HG02981 (cell line): ENCODE data around the gene TGM2.
"Not testable (repeated sequence)": the region's sequence is repeated elsewhere in the genome, so short reads cannot be mapped to it uniquely, and the experiment has no call there.

Experiments used
- ATAC-seq: cut with Tn5 transposase; IDR thresholded peaks from one replicate; pipeline ENCODE4 v1.9.1; 2021; ENCODE audit warnings: mild to moderate bottlenecking, moderate library complexity; ENCODE audit not compliant: unreplicated experiment

TGM2 gene

DNA sequence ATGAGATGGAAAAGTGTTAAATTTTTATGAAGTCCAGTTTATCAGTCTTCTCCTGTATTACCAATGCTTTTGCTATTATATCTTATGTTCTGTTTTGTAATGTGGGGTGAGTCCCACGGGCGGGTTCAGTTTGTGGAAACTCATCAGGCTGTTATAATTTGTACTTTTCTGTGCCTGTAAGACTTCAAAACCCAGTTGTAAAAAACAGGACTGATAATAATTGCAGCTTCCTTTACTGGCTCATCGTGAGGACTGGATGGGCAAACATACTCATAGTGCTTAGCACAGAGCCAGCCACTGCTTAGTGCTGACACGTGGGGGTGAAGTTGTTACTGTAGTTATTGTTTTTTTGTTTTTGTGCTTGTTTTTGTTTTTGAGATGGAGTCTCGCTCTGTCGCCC lies 45.6 kb downstream of the TGM2 start:
- ATAC-seq, result no peak

DNA sequence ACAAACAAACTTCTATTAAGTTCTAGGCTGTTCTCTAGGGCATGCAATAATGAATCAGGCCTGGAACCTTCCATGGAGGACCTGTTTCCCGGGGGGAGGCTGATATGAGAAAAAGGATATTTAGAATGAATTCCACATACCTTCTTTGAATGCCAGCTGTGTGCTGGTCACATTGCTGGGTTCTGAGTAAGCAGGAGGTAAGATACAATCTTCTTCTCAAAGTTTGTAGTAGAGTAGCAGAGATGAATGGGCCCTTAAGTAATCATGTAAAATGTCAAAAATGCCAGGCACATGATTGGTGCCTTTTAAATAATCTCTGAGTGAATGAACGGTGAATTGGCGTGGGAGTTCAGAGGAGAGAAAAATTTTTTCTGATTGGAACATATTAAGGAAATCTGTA lies 47.4 kb downstream of the TGM2 start:
- no peak for ATAC-seq

- ATAC-seq, result no peak
Measured at GRCh38 chr20:38117205-38117604, 47.9 kb downstream of the TGM2 start.

DNA sequence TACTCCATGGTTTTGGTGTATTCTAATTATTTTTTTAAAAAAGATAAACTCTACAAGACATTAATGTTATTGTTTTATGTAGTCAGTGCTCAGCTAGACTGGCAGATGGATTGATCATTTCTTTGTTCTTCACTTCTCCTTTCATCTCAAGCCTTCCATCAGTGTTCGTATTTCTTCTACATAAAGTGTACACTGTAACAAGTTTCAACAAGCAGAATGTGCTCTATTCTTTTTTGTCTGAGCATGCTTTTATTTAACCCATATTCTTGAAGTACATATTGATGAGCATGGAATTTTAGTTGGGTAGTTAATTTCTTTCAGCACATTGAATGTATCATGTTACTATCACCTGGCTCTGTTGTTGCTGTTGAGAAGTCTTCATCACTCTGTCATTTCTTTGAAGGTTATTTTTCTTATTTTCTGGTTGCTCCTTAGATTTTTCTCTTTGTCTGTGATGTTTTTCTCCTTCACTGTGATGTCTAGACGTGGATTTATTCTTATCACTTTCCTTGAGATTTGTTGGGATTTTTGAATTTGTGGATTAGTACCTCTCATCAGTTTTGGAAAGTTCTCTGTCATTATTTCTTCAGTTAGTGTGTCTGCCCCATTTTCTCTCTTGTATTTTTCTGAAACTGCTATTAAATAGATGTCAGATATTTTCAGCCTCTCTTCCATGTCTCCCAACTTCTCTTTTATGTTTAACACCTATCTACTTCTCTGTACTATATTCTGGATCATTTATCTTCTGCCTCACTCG lies 48.5 kb downstream of the TGM2 start:
- no peak for ATAC-seq

GRCh38 chr20:38115896-38116295 lies 49.2 kb downstream of the TGM2 start:
- ATAC-seq, result no peak

DNA sequence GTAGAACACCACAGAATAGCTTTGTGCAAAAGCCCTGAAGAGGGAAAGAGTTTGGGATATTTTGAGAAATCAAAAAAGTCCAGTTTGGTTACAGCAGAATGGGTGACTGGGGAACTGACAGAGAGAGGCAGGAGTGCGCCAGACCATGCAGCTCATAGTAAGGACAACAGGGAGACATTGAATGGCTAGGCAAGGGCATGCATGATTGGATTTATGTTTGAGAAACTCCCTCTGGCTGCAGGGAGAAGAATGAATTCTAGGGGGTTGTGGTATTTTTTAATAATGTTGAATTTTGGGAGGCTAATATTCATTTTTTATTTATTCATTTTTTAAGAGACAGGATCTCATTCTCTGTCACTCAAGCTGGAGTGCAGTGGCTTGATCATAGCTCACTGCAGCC lies 49.9 kb downstream of the TGM2 start:
- no peak for ATAC-seq

DNA sequence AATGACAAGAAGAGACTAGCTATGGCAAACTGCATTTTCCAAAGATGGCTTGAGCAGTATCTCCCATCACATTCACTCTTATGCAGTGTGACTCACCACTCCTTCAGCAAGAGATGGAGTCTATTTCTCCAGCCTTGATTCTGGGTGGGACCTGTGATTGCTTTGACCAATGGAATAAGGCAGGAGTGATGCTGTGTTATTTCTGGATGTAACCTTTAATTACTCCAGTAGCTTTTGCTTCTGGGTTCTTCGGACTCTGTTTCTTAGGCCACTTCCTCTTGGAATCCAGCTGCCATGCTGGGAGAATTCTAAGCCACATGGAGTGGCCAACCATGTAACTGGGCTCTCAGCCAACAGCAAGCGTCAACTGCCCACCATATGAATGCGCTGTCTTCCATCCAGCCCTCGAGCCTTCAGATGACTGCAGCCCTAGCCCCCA lies 50.7 kb downstream of the TGM2 start:
- no peak for ATAC-seq

DNA sequence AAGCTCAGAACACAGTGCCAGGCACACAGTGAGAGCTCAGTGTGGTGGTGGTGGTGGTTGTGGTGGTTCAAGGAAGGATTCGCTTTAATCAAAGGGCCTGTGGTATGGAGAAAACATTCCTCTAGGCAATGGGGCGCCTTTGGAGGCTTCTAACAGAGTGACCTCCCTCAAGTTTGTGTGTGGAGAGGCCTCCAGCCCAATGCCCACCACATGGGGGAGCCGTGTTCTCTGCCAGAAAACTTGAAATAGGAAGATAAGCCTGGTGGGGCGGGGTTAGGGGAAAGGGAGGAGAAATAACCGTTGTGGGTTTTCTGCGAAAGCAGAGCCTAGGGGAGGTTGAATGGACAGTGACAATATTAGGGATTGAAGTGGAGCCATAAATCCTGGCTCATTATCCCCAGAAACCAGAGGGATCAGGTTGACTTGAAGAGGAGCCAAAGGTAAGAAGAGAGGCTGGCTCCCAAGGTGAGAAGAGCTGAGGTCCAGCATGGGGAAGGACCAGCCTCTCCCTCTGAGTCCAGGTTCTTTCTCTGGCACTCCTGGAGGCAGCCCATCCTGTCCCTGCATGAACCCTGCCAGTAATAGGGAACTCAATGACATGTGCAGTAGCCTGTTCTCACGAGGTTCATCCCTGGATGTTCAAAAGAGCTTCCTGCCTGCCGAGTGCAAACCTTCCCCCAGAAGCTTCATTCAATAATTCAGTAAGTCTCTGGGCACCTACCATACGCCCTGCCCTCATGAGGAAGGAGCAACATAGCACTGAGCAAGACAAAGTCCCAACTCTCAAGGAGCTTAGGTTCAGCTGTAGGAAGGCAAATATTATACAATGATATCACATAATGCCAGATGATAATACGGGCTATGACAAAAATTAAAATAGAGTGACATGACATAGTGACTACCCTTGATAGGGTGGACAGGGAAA lies 51.4 kb downstream of the TGM2 start:
- ATAC-seq, result no peak

DNA sequence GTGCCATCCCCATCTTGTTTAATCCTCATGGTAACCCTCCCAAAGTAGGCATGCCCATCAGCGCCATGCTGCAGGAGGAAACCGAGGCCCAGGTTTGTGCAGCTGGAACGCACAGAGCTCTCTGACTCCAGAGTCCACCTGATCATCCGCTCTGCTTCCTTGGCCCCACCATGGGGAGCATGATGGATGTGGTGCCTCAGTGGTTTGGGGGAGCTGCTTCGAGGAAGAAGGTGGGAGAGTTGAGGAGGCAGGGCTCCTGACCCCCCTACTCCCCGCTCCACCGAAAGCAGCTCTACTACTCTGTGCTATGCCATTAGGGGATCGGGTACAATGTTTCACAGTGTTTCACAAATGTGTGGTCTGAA lies 52.2 kb downstream of the TGM2 start:
- ATAC-seq, result no peak

DNA sequence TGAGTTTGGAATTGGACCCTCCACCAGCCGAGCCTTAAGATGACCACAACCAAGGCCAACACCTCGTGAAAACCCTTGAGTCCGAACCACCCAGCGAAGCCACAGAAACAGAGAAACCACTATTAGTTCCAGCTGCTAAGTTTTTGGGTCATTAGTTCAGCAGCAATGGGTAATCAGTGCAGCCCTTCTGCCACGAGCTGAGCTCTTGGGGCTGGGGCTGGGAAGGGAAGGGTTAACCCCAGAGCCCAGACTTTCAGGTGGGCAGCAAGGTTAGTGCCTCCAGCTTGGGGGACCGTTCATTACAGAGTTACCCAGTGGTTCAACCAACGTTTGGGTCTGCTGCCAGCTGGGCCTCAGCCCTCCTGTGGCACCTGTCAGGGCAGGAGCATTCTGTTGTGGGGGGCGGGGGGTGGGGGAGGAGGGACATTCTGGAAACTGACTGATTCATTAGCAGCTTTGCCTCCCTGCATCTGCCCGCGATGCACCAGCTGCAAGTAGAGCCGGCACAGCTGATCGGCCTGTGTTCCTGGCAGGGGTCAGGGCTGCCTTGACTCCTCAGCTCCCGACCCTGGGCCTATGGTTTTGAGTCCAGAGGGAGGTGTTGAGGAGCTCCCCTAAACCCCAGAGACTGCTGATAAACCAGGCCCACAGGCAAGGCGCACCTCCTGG lies 52.7 kb downstream of the TGM2 start:
- ATAC-seq, result no peak

- ATAC-seq, result no peak
Measured at GRCh38 chr20:38111366-38112232, 53.5 kb downstream of the TGM2 start.

DNA sequence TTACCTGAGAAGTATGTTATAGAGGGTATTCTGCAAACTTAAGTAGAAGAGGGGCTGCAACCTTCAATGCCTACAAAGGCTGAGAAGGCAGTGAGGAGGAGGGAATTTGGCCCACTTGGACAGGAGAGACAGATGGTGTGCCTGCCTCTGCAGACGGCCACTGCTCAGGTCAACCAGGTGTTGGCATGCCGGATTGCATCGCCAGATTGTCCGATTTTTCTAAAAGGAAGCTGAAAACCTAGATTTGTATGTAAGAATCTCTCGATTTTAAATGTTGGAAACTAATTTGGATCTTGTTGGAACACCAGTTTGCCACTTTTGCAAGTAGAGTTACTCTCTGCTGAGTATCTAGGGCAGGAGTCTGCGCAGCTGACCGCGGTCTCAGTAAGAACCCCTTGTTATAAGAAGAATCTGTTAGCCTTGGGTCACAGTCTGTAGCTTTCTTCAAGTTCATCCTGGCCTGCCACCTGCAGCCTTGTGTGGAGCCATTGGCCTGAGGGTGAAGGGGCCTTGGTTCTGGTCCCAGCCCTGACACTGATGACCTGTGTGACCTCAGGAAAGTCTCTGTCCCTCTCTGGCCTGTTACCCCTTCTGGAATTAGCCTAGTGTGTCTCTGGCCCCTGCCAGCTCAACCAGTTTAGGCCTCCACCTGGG lies 54.4 kb downstream of the TGM2 start:
- no peak for ATAC-seq

- no peak for ATAC-seq
Measured at GRCh38 chr20:38109591-38110524, 55.2 kb downstream of the TGM2 start.

DNA sequence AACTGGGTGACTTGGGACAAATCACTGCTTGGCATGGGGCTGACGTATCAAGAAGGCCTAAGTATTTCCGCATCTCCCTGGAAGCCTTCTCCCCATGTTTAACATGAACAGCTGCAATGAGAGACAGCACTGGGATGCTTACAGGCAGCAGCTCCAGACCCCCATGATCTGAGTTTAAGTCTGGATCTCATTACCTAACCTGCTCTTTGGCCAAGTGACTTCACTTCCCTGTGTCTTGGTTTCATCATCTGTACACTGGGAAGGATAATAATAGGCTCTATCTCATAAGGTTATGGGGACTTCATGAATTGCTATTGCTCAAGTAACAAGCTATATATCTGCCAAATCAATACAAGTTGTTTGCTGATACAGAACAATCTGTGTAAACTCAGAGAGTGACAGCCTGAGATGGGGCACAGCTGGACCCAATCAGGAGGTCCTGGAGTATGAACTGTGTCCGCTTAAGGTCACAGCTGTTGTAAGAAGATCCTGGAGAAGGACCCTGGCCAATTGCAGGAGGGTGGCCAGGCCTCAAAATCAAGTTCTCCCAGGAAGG lies 56.0 kb downstream of the TGM2 start:
- no peak for ATAC-seq

DNA sequence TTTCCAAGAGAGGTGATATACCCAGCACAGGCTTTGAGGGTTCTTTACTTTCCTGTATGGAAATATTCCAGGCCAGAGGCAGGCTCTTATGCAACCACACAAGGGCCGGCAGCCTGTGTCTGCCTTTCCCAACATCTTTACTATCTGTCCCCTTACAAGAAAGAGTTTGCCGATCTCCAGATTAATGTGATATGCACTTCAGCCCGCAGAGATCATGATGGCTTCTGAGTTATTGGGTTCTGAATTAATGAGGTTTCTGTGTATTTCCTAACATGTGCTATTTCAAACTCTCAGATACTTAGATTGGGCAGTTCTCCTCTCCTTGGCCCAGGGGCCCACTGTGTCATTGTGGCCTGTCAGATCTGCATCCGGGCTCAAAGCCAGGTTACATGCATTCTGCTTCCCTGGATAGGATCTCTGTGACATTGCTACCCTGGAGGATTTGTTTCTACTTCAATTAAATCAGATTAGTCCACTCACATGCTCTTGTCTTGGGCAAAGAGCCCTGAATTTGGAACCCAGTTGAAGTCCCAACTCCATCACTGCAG lies 56.6 kb downstream of the TGM2 start:
- ATAC-seq, result no peak

DNA sequence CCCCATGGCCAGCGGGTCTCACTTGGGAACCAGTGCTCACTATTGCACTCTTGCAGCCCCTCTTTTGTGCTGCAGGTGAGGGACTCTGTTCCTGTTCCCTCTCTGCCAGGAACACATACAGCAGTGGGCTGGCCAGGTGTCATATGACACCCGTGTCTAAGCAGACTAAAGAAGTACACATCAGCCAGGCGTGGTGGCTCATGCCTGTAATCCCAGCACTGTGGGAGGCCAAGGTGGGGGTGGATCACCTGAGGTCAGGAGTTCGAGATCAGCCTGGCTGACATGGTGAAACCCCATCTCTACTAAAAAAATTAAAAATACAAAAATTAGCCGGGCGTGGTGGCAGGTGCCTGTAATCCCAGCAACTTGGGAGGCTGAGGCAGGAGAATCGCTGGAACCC lies 57.2 kb downstream of the TGM2 start:
- ATAC-seq, result not testable (repeated sequence)

DNA sequence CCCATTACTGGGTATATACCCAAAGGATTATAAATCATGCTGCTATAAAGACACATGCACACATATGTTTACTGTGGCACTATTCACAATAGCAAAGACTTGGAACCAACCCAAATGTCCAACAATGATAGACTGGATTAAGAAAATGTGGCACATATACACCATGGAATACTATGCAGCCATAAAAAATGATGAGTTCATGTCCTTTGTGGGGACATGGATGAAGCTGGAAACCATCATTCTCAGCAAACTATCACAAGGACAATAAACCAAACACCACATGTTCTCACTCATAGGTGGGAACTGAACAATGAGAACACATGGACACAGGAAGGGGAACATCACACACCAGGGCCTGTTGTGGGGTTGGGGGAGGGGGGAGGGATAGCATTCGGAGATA lies 57.7 kb downstream of the TGM2 start:
- ATAC-seq, result not testable (repeated sequence)

- no peak for ATAC-seq
Measured at GRCh38 chr20:38106461-38106860, 58.6 kb downstream of the TGM2 start.
